ENCODE measurements around the gene MYH7.

DNA sequence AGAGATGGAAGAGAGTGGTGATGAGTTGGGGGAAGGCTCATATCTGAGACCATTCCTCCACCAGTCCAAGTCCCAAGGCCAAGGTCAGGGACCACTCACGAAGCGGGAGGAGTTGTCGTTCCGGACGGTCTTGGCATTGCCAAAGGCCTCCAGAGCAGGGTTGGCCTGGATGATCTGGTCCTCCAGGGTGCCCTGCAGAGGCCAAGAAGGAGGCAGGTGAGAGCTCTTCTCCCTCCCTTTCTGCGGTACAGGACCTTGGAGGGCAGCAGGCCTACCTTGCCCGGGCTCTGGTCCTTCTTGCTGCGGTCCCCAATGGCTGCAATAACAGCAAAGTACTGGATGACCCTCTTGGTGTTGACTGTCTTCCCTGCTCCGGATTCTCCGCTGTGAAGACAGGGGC, 4.0 kb downstream of the MYH7 start:
- TF ChIP-seq, protein P1, sequence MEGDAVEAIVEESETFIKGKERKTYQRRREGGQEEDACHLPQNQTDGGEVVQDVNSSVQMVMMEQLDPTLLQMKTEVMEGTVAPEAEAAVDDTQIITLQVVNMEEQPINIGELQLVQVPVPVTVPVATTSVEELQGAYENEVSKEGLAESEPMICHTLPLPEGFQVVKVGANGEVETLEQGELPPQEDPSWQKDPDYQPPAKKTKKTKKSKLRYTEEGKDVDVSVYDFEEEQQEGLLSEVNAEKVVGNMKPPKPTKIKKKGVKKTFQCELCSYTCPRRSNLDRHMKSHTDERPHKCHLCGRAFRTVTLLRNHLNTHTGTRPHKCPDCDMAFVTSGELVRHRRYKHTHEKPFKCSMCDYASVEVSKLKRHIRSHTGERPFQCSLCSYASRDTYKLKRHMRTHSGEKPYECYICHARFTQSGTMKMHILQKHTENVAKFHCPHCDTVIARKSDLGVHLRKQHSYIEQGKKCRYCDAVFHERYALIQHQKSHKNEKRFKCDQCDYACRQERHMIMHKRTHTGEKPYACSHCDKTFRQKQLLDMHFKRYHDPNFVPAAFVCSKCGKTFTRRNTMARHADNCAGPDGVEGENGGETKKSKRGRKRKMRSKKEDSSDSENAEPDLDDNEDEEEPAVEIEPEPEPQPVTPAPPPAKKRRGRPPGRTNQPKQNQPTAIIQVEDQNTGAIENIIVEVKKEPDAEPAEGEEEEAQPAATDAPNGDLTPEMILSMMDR (conservative IDR thresholded peaks at IDR 0.05) = no peak
- TF ChIP-seq ZFX (IDR thresholded peaks at IDR 0.05) = no peak

Data from C4-2B (cell line).